Measurements from ENCODE around the gene ZDHHC24.

GRCh38 chr11:66570079-66570849 is 24.4 kb upstream of the ZDHHC24 start:
- TF ChIP-seq CTCF (IDR thresholded peaks at IDR 0.05) (no peak), POLR2AphosphoS5 (IDR thresholded peaks at IDR 0.05; ENCODE audit: insufficient read depth in 1 of 2, low read depth in 1 of 2) (no peak)
